ENCODE measurements around the gene CLPTM1.
"Not testable (repeated sequence)": the region's sequence is repeated elsewhere in the genome, so short reads cannot be mapped to it uniquely, and the experiment has no call there.

The CLPTM1 gene

DNA sequence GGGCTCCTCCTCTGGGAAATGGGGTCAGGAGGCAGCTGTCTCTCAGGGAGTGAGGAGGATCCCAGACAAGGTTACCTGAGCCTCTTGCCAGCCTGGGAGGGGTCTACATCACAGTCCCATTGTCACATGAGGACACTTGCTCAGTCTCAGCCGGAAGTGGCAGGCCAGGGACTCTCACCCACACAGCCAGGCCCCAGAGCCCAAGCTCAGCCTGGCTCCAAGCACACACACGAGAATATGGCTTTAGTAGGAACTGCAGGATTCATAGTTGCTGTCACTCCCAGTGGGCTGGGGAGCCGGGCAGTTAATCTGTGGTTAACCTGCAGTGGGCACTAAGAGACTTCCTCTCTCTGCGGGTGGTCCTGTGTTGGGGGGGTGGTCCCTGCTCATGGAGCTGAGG, 30.3 kb downstream of the CLPTM1 start:
- DNase-seq, result no peak

DNA sequence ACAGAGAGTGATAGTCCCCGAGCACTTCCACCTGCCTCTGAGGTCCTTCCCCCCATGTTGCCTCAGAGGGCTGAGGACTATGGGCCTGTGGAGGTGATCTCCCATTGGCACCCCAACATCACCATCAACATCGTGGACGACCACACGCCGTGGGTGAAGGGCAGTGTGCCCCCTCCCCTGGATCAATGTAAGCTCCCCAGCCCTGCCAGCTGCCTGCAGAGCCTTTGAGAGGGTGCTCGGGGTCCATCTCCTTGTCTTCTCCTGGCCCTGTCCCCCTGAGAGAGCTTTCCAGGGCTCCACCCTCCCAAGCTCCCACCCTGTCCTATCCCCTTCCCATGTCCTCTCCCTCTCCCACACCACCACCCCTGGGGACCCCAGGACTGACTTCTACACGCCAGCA, 31.2 kb downstream of the CLPTM1 start:
- no peak for DNase-seq

DNA sequence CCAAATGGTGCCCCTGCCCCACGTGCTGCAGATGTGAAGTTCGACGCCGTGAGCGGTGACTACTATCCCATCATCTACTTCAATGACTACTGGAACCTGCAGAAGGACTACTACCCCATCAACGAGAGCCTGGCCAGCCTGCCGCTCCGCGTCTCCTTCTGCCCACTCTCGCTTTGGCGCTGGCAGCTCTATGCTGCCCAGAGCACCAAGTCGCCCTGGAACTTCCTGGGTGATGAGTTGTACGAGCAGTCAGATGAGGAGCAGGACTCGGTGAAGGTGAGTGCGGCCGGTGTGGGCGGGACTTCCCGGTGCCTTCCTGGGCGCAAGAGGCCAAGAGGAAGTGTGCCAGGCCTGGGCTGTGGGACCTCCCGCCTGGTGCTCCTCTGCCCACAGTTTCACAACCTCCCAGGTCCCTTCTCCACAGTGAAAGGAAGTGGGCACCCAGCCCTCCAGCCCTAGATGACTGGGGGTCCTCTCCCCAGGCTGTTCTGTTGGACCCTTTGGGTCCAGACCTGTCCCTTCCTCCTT, 32.0 kb downstream of the CLPTM1 start:
- DNase-seq, result no peak

DNA sequence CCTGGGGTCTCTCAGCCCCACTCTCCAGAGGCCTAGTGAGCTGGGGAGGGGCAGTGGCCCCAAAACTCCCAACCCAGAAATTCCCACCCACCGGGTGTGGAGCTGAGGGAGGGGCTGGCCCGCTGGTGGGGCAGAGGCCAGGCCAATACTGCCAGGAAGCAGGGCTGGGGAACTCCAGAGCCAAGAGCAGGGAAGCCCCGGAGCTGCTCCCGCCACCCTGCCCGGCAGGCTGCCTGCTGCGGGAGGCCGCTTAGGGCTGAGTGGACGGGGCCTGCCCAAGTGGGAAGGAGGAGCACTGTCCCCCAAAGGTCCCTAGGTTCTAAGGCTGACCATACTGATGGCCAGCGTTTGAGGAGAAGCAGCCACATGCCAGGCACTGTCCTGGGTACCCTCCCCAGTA, 33.1 kb downstream of the CLPTM1 start:
- DNase-seq, result no peak

DNA sequence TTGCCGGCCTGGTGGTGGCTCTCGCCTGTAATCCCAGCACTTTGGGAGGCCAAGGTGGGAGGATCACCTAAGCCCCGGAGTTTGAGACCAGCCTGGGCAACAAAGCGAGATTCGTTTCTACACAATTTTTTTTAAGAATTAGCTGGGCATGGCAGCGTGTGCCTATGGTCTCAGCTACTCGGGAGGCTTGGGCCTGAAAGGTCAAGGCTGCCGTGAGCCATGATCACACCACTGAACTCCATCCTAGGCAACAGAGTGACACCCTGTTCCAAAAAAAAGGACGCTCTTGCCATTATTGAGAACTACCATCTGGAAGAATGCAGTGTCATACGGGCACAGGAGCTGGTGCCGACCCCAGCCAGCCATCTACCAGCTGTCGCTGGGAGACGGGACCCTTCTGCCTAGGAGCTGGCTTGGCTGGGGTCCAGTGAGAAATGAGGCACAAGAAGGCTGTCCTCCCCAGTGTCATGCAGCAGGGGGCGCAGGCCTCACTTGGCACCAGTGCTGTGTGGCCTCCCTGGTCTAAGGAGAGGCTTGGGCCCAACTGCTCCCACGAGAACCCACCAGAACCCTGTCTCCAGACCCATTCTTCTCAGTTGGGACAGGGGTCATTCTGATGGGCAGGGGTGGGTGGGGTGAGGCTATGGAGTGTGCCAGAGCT, 33.8 kb downstream of the CLPTM1 start:
- peak; percentile 40 for DNase-seq

DNA sequence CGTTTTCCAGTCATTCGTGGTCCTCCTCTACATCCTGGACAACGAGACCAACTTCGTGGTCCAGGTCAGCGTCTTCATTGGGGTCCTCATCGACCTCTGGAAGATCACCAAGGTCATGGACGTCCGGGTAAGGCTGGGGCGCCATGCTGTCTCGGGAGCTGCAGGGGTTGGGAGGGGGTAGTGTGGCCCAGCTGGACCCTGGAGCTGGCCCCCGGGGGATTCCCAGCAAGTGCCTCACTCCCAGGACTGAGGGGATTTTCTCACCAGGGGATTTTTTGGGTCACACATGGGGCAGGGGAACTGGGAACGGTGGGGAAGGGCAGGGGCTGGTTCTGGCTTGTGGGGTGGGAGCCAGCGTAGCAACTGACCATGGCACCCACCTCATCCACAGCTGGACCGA, 35.3 kb downstream of the CLPTM1 start:
- DNase-seq, result no peak

DNA sequence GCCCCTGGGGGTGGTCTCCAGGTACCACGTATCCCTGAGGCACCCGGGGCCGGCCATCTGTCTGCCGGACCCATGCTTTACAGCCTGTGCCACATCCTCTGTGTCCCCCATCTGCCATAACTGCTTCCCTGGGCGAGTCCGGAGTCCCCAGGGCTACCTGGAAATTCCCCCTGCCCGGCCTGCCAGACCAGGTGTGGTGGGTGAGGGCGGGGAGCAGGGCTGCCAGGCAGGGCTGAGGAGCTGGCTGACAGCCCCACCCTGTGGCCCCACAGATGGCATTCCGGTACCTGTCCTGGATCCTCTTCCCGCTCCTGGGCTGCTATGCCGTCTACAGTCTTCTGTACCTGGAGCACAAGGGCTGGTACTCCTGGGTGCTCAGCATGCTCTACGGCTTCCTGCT, 35.8 kb downstream of the CLPTM1 start:
- DNase-seq, result no peak

DNA sequence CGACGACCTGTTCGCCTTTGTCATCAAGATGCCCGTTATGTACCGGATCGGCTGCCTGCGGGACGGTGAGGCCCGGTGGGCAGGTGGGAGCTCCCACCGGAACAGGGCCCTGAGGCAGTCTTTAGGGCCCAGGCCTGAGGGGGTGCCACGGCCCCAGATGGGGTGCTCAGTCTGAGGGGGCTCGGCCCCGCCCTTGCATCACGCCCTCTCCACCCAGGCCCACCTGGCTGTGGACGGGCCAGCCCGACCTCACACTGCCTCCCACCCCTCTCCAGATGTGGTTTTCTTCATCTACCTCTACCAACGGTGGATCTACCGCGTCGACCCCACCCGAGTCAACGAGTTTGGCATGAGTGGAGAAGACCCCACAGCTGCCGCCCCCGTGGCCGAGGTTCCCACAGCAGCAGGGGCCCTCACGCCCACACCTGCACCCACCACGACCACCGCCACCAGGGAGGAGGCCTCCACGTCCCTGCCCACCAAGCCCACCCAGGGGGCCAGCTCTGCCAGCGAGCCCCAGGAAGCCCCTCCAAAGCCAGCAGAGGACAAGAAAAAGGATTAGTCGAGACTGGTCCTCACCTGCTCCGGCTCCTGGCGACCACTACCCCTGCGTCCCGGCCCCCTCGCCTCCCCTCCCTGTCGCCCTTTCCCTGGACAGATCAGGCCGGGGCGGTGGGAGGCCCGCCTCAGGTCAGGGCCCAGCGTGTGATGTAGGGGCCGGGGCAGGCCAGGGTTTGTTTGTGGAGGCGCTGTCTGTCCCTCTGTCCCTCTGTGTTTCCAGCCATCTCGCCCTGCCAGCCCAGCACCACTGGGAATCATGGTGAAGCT, 37.4 kb downstream of the CLPTM1 start:
- DNase-seq, result no peak

DNA sequence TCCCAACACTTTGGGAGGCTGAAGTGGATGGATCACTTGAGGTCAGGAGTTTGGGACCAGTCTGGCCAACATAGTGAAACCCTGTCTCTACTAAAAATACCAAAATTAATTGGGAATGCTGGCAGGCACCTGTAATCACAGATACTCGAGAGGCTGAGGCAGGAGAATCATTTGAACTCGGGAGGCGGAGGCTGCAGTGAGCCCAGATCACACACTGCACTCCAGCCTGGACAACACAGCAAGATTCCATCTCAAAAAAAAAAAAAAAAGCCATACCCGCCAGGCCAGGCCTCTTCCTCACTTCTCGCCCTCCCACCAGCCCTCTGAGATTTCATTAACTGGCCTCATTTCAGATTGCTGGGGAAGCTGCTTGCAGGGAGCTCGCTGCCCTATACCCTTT, 38.3 kb downstream of the CLPTM1 start:
- no peak for DNase-seq

DNA sequence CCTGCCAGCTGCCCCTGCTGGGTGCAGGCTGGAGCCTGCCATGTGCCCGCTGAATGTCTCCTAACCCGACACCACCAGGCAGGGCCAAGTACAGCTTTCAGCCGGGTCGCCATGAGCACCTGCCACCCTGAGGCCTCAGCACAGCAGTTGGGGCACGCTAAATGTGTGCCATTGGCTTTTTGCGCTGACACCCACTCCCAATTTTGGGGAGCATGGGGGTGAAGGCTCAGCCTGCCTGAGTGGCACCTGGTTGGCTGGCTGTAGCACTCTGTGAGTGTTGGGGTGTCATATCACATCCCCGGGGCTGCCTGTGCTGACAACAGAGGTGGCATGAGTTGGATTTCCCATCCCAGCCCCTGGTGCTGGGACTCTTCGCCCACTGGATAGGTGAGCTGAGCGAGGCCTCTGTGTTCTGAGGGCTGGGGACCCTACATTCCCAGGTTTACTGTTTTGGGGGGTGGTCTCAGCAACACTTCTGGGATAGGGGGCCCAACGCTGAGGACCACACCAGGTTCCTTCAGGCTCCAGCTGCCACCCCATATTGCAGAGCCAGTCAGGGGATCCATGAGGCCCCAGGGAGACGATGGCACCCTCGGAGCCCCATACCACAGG, 38.9 kb downstream of the CLPTM1 start:
- no peak for DNase-seq

DNA sequence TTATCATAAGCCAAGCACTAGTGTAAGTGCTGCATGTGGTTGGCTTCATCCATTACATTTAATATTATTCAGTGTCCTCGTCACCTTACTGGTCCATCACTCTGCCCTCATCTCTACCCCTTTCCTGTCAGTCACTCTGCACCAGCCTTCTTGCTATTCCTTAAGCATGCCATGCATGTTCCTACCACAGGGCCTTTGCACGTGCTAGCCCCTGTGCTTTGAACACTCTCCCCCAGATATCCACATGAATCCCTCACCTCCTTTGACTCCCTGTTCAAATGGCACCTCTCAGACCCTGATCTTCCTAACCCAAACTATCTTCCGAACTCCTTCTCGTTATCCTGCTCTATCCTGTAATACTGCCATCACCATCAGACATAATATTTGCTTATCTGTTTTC, 42.8 kb downstream of the CLPTM1 start:
- DNase-seq, result no peak

DNA sequence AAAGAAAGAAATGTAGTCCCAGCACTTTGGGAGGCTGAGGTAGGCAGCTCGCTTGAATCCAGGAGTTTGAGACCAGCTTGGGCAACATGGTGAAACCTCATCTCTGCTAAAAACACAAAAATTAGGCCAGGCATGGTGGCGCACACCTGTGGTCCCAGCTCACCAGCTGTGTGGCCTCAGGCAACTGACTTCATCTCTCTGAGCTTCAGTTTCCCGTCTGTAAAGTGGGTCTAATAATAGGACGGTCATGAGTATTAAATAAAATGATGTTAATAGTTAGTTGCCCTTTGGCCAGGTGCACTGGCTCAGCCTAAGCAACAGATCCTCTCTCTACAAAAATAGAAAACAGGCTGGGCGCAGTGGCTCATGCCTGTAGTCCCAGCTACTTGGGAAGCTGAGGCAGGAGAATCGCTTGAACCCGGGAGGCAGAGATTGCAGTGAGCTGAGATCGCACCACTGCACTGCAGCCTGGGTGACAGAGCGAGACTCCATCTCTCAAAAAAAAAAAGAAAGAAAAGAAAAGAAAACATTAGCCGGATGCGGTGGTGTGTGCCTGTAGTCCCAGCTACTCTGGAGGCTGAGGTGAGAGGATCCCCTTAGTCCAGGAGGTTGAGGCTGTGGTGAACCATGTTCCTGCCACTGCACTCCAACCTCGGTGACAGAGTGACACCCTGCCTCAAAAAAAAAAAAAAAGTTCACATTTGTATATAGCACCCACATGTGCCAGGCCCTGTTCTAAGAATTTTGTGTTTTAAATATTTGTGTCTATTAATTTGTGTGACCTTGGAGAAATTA, 44.1 kb downstream of the CLPTM1 start:
- not testable (repeated sequence) for DNase-seq

DNA sequence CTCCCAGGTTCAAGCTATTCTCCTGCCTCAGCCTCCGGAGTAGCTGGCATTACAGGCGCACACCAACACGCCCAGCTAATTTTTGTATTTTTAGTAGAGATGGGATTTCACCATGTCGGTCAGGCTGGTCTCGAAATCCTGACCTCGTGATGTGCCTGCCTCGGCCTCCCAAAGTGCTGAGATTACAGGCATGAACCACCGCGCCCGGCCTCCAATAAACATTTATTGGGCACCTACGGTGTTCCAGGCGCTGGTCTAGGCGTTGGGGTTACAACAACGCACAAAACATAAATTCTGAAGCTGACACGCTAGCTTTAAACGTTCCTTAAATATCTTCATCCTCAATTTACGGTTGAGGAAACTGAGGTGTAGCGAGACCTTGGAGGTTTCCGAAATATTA, 45.5 kb downstream of the CLPTM1 start:
- not testable (repeated sequence) for DNase-seq

DNA sequence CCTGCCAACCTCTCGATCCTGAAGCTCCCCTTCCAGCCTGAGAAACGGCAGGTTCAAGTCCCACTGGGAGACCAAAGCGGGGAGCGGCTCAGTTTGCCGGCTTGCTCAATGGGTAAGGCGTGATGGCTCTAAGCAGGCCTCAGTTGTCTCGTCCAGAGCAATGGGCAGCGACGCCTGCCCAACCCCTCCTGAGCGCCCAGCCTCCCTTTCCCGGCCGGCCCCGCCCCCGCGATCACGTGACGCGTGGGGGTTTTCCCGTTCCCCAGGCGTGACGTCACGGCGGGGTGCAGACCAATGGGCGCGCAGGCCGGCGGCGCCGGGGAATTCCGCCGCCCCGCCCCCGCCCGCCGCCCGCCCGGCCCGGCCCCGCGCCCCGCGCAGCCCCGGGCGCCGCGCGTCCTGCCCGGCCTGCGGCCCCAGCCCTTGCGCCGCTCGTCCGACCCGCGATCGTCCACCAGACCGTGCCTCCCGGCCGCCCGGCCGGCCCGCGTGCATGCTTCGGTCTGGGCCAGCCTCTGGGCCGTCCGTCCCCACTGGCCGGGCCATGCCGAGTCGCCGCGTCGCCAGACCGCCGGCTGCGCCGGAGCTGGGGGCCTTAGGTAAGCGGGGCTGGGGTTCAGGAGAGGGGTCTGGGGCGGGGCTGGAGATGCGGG, 46.0 kb downstream of the CLPTM1 start, which contains the start of gene RELB:
Gene RELB, plus strand, starts transcription at position 378 of the 653 bp plus-strand sequence. Its CDS starts 116 bp downstream, at position 494.
- DNase-seq, result peak; percentile 90

DNA sequence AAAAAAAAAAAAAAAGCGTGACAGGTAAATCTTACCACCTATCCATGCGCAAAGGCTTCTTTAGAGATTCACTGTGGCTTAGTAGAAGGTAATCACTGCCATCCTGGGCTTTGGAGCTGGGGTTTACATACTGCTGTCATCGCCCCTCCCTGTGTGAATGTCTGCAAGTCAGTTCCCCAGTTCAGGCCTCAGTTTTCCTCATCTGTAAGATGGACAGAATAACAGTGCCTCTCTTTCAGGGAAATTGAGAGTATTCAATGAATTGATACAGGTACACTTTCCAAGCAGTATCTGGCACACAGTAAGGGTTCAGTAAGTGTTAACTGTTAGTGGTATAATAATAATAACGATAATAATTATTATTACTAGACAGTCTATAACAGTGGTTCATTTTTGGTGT, 48.3 kb downstream of the CLPTM1 start:
- no peak for DNase-seq

DNA sequence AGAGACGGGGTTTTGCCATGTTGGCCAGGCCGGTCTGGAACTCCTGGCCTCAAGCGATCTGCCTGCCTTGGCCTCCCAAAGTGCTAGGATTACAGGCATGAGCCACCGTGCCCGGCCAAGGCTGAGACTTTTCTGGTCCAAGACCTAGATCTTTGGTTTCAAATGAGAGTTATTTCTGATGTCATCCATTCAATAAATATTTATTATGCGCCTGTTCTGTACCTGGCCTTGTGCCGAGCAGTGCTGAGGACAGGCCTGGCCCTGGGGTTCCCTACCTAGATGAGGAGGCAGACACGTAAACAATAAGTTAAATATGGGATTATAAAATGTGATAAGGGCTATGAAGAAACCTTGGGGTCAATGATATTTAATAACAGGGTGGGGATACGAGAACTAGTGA, 50.6 kb downstream of the CLPTM1 start:
- DNase-seq, result no peak

DNA sequence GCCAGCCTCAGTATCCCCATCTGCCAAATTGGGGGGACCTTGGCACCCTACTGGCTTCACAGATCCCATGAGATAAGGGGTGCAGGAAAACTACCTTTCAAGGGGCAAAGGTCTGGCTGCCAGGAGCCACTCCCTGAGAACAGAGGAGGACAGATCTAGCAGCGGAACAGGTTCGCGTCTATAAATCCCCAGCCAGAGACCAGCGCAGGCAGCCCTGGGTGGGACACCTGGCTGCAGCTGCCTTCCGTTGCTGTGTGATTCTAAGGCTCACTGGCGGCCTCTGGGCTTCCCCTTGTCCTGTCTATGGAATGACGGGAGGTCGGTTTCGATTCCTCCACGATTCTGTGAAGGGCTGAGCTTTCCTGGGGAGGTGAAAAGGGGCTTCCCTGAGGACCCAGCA, 53.4 kb downstream of the CLPTM1 start:
- DNase-seq, result no peak

DNA sequence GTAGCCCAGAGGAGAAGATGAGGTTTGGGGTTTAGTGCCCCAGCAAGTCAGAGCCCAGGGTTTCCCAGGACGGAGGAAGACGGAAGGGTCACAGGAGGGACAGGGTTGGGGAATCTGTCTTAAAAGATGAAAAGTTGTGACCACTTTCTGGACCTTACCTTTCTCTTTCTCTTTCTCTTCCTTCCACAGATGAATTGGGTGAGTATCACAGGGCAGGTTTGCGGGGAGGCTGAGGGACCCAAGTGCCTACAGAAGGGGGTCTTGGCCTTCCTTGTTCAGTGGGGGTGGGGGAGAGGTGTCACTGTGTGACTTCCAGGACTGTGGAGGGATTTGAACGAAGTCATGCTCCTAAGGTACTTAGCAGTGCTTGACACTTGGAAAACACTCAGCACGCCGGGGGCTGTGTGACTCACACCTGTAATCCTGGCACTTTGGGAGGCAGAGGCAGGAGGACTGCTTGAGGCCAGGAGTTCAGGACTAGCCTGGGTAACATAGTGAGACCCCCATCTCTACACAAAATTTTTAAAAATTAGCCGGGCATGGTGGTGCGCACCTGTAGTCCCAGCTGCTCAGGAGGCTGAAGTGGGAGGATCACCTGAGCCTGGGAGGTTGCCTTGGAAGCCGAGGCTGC, 54.6 kb downstream of the CLPTM1 start:
- DNase-seq, result no peak

DNA sequence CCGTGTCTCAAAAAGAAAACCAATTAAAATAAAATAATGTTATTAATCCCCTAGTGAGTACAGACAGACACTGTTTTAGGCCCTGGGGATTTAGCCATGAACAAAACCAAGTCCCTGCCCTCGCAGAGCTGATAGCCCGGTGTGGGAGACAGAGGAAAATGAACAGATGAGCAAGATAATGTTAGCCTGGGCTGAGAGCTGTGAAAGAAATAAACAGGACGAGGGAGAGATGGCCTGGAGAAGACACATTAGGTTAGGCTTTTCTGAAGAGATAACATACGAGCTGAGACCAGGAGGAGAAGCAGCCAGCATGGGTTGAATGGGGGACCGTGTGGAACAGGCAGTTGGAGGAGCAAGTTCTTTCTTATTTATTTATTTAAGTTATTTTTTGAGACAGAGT, 55.1 kb downstream of the CLPTM1 start:
- no peak for DNase-seq

DNA sequence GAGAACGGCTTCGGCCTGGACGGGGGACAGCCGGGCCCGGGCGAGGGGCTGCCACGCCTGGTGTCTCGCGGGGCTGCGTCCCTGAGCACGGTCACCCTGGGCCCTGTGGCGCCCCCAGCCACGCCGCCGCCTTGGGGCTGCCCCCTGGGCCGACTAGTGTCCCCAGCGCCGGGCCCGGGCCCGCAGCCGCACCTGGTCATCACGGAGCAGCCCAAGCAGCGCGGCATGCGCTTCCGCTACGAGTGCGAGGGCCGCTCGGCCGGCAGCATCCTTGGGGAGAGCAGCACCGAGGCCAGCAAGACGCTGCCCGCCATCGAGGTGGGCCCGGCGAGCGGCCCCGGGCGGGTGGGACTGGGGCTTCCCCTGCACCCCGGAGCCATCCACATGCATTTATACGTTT, 56.8 kb downstream of the CLPTM1 start:
- DNase-seq, result no peak

DNA sequence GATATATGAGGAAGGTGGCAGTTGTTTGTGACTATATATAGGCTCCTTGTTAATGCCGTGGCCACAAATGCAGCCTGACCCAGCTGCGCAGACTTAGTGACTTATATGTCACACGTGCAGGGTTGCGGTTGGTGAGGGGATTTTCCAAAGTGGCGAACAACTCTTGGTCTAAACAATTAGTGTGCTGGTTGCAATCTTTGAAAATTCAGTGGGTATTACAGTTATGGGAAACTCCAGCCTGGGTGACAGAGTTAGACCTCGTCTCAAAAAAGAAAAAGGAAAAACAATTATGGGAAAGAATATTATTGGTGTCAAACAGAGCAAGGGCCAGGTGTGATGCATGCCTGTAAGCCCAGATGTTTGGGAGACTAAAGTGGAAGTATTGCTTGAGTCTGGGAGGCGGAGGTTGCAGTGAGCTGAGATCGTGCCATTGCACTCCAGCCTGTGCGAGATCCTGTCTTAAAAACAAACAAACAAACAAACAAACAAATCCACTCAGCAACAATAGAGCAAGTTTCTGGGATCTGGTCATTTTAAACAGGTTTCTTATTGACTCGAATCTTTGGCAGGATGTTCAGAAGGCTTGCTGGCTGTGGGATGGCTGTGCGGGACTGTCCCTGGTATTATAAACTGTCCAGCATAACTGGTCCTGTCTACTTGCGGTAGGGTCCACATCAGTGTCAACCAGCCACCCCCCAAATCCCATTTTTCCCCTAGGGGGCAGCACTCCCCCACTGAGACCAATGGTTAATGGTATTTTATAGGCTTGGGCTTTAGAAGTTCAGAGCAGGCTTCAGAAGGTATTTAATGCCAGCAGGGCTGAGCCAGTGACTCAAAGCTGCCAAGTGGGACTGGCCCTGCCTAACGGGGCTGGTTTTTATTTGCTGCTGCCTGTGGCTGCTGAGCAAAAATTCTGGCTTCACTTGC, 61.5 kb downstream of the CLPTM1 start:
- DNase-seq, result peak; percentile 59

Measured in activated effector memory CD4-positive, alpha-beta T cell treated with Interleukin-2 at 50 U/mL for 16 hours (primary cell).